Neural cell (in vitro differentiated cells): ENCODE measurements around the gene YIF1B. TPM values are rescaled to one million over a fixed set of nuclear protein-coding genes. Genes with fewer than 3 reads are reported as not detected.
"Not testable (repeated sequence)": the region's sequence is repeated elsewhere in the genome, so short reads cannot be mapped to it uniquely, and the experiment has no call there.

ENCODE experiments used
- H2AFZ ChIP-seq: fragments of 200-600, 300-800 bp; sonication (generic), shearing (Covaris generic); 2 replicates; pipeline ENCODE4 v1.6.0; 2014; ENCODE audit warnings: low read depth, mild to moderate bottlenecking, antibody characterized with exemption, low read length, moderate library complexity
- H3F3A ChIP-seq: fragments of 200-600 bp; shearing (Covaris generic); 2 replicates; pipeline ENCODE4 v1.6.1; 2016; ENCODE audit warnings: mild to moderate bottlenecking, moderate library complexity, mixed read lengths, antibody characterized with exemption, low read length; ENCODE audit not compliant: insufficient read depth, poor library complexity, severe bottlenecking
- H3K27ac ChIP-seq: fragments of 200-600, 300-800 bp; sonication (generic), shearing (Covaris generic); 2 replicates; pipeline ENCODE4 v1.5.1; 2014; ENCODE audit warnings: mild to moderate bottlenecking, low read length, moderate library complexity
- H3K27me3 ChIP-seq: fragments of 300-800, 200-600 bp; sonication (generic), shearing (Covaris generic); 2 replicates; pipeline ENCODE4 v1.6.0; 2014; ENCODE audit warnings: mild to moderate bottlenecking, low read depth, low read length, moderate library complexity; ENCODE audit not compliant: insufficient read depth
- H3K36me3 ChIP-seq: fragments of 300-800, 200-600 bp; sonication (generic), shearing (Covaris generic); 2 replicates; pipeline ENCODE4 v1.5.1; 2014; ENCODE audit warnings: mild to moderate bottlenecking, antibody characterized with exemption, low read length, moderate library complexity; ENCODE audit not compliant: insufficient read depth
- H3K4me2 ChIP-seq: fragments of 300-800, 200-600 bp; sonication (generic), shearing (Covaris generic); 2 replicates; pipeline ENCODE4 v1.6.0; 2014; ENCODE audit warnings: mild to moderate bottlenecking, low read length
- H3K4me3 ChIP-seq: fragments of 300-800, 200-600 bp; sonication (generic), shearing (Covaris generic); 2 replicates; pipeline ENCODE4 v1.5.1; 2014; ENCODE audit warnings: mild to moderate bottlenecking, low read length, moderate library complexity
- H3K79me2 ChIP-seq: fragments of 200-600 bp; shearing (Covaris generic); replicated peaks from 2 replicates; pipeline ENCODE4 v1.6.0; 2014; ENCODE audit warnings: mild to moderate bottlenecking, low read length, moderate library complexity; ENCODE audit not compliant: insufficient read depth
- H3K9ac ChIP-seq: fragments of 300-800, 200-600 bp; sonication (generic), shearing (Covaris generic); 2 replicates; pipeline ENCODE4 v1.6.1; 2016; ENCODE audit warnings: mild to moderate bottlenecking, low read length, mixed read lengths
- H3K9me2 ChIP-seq: fragments of 200-600 bp; shearing (Covaris generic); 2 replicates; pipeline ENCODE4 v1.6.1; 2016; ENCODE audit warnings: mild to moderate bottlenecking, low read length, mixed read lengths; ENCODE audit not compliant: insufficient read depth
- H3K9me3 ChIP-seq: fragments of 200-600, 300-800 bp; sonication (generic), shearing (Covaris generic); 2 replicates; pipeline ENCODE4 v1.6.1; 2016; ENCODE audit warnings: mild to moderate bottlenecking, mixed run types, low read length, moderate library complexity, mixed read lengths
- H4K20me1 ChIP-seq: fragments of 200-600 bp; shearing (Covaris generic); 2 replicates; pipeline ENCODE4 v1.6.1; 2016; ENCODE audit warnings: mild to moderate bottlenecking, mixed run types; ENCODE audit not compliant: insufficient read depth
- EP300 ChIP-seq: fragments of 450-650 bp; conservative IDR thresholded peaks from 2 replicates; pipeline ENCODE4 v1.6.1; 2014; ENCODE audit warnings: antibody characterized with exemption, mild to moderate bottlenecking, moderate library complexity; ENCODE audit not compliant: poor library complexity, severe bottlenecking
- EZH2 ChIP-seq: fragments of 200-600, 300-800 bp; shearing (Covaris generic), sonication (generic); IDR thresholded peaks from 2 replicates; pipeline ENCODE4 v1.6.1; 2014; ENCODE audit warnings: antibody characterized with exemption, low read length, borderline replicate concordance, mild to moderate bottlenecking; ENCODE audit not compliant: insufficient read depth, poor library complexity, severe bottlenecking
- MXI1 ChIP-seq: fragments of 450-650 bp; conservative IDR thresholded peaks from 2 replicates; pipeline ENCODE4 v1.6.1; 2014; ENCODE audit warnings: antibody characterized with exemption, mild to moderate bottlenecking; ENCODE audit not compliant: poor library complexity, severe bottlenecking
- POLR2AphosphoS5 ChIP-seq: IDR thresholded peaks from 2 replicates; pipeline ENCODE4 v1.6.1; 2012
- RAD21 ChIP-seq: fragments of 450-650 bp; conservative IDR thresholded peaks from 2 replicates; pipeline ENCODE4 v1.6.1; 2014; ENCODE audit warnings: antibody characterized with exemption, mild to moderate bottlenecking, moderate library complexity
- SMC3 ChIP-seq: fragments of 450-650 bp; conservative IDR thresholded peaks from 2 replicates; pipeline ENCODE4 v1.6.1; 2014; ENCODE audit warnings: antibody characterized with exemption, mild to moderate bottlenecking, moderate library complexity; ENCODE audit not compliant: poor library complexity
- polyA minus RNA-seq: library from RNA; depleted of rRNA, polyadenylated mRNA; stranded (reverse); fragments of >200 nt; gene quantifications from 2 replicates; pipeline ENCODE4 v1.2.3, GENCODE V29; 2014
- polyA plus RNA-seq: library from polyadenylated mRNA; depleted of rRNA; stranded (reverse); fragments of >200 nt; gene quantifications from 2 replicates; pipeline ENCODE4 v1.2.3, GENCODE V29; 2014

Gene YIF1B, protein sequence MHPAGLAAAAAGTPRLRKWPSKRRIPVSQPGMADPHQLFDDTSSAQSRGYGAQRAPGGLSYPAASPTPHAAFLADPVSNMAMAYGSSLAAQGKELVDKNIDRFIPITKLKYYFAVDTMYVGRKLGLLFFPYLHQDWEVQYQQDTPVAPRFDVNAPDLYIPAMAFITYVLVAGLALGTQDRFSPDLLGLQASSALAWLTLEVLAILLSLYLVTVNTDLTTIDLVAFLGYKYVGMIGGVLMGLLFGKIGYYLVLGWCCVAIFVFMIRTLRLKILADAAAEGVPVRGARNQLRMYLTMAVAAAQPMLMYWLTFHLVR
- 84.0 and 105 TPM in 2 replicates for polyA plus RNA-seq
- polyA minus RNA-seq: 39.7 and 43.6 TPM in 2 replicates

- H3K27me3 ChIP-seq: peaks cover 25% of the 10 kb centered on the region
- H3K79me2 ChIP-seq: no peaks in the 10 kb centered on the region
- no peaks in the 10 kb centered on the region for H4K20me1 ChIP-seq
- TF ChIP-seq EZH2: no peak
- no peak for TF ChIP-seq SMC3
- TF ChIP-seq EP300: no peak
- peak; percentile 51 for TF ChIP-seq POLR2AphosphoS5
- TF ChIP-seq MXI1: no peak
- TF ChIP-seq RAD21: no peak
- no peaks in the 10 kb centered on the region for H3K9me2 ChIP-seq
- H2AFZ ChIP-seq: peak within 1 kb of the TSS; percentile 60
- peak within 1 kb of the TSS; percentile 75 for H3K4me3 ChIP-seq
- peak within 1 kb of the TSS; percentile 57 for H3K27ac ChIP-seq
- H3K36me3 ChIP-seq: no peaks in the 10 kb centered on the region
- no peaks in the 10 kb centered on the region for H3F3A ChIP-seq
- H3K9me3 ChIP-seq: no peaks in the 10 kb centered on the region
- H3K4me2 ChIP-seq: peak within 1 kb of the TSS; percentile 74
- peak within 1 kb of the TSS; percentile 65 for H3K9ac ChIP-seq
These were observed at the start of gene YIF1B for GRCh38 chr19:38315657-38316476. TSS of gene YIF1B (minus strand) at chr19:38315947. CDS start at chr19:38315917, 30 bp downstream.

GRCh38 chr19:38362946-38363688 lies 47.4 kb upstream of the YIF1B start:
- H3K9me3 ChIP-seq, H2AFZ ChIP-seq, H4K20me1 ChIP-seq, H3K9me2 ChIP-seq, H3K27ac ChIP-seq, H3K79me2 ChIP-seq, H3K9ac ChIP-seq, H3F3A ChIP-seq, H3K36me3 ChIP-seq: not testable (repeated sequence)
- peak overlapping the region; percentile 78 for H3K4me2 ChIP-seq
- H3K27me3 ChIP-seq: peaks cover 23% of the 10 kb centered on the region
- peak overlapping the region; percentile 88 for H3K4me3 ChIP-seq

DNA sequence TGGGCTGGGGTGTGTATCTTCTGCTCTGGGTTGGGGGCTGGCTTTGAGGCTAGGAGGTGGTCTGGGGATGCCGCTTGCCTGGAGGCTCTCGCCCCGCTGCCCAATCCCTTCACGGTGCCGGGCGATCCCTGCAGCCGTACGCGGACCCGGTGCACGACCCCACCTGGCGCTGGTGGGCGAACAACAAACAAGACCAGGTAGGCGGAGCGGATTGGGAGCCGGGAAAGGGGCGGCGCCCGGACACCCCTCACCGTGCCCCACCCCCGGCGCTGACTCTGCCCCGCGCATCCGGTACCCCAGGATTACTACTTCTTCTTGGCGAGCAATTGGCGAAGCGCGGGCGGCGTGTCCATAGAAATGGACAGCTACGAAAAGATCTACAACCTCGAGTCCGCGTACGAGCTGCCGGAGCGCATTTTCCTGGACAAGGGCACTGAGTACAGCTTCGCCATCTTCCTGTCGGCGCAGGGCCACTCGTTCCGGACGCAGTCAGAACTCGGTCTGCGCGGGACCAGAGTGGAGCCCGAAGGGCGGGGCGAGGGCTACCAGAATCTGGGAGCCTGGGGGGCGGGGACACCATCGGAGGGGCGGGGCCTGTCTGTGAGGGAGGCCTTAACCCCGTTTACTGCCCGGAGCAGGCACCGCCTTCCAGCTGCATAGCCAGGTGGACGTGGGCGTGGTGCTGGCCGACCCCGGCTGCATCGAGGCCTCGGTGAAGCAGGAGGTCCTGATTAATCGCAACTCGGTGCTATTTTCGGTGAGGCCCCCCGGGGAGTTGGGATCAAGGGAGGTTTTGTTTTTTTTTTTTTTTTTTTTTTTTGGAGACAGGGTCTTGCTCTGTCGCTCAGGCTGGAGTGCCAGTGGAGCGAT lies 46.6 kb upstream of the YIF1B start:
- peak overlapping the region; percentile 78 for H3K4me2 ChIP-seq
- H3K4me3 ChIP-seq: peak overlapping the region; percentile 88
- H2AFZ ChIP-seq: peak overlapping the region; percentile 1
- H3K36me3 ChIP-seq: no peaks in the 10 kb centered on the region
- H4K20me1 ChIP-seq: no peaks in the 10 kb centered on the region
- no peaks in the 10 kb centered on the region for H3K9me3 ChIP-seq
- H3K79me2 ChIP-seq: no peaks in the 10 kb centered on the region
- H3K27ac ChIP-seq: no peak overlapping the region
- peaks cover 23% of the 10 kb centered on the region for H3K27me3 ChIP-seq
- H3K9ac ChIP-seq: peak overlapping the region; percentile 53
- TF ChIP-seq POLR2AphosphoS5 (peak; percentile 10), EP300 (no peak)
- no peaks in the 10 kb centered on the region for H3K9me2 ChIP-seq
- no peaks in the 10 kb centered on the region for H3F3A ChIP-seq
